Esophagus squamous epithelium (tissue), 4 donors: ENCODE measurements around the gene RRM2.

Experiments used
- POLR2A ChIP-seq, 4 donors: fragments of 450-650 bp; IDR thresholded peaks; one replicate each; pipeline ENCODE4 v1.6.1; 2017; ENCODE audit warnings: antibody characterized with exemption in 4 of 4, mild to moderate bottlenecking in 4 of 4, moderate library complexity in 3 of 4
- TF ChIP-seq, protein P1 (sequence below), 6 experiments: fragments of 450-650 bp in 4 of 6; fragments of 200-600 bp in 2 of 6; sonication (generic) in 2 of 6; IDR thresholded peaks; one replicate each; pipeline ENCODE4 v1.5.1; 2016 to 2019; ENCODE audit warnings: antibody characterized with exemption in 6 of 6, mild to moderate bottlenecking in 4 of 6, moderate library complexity in 4 of 6

- TF ChIP-seq, protein P1, sequence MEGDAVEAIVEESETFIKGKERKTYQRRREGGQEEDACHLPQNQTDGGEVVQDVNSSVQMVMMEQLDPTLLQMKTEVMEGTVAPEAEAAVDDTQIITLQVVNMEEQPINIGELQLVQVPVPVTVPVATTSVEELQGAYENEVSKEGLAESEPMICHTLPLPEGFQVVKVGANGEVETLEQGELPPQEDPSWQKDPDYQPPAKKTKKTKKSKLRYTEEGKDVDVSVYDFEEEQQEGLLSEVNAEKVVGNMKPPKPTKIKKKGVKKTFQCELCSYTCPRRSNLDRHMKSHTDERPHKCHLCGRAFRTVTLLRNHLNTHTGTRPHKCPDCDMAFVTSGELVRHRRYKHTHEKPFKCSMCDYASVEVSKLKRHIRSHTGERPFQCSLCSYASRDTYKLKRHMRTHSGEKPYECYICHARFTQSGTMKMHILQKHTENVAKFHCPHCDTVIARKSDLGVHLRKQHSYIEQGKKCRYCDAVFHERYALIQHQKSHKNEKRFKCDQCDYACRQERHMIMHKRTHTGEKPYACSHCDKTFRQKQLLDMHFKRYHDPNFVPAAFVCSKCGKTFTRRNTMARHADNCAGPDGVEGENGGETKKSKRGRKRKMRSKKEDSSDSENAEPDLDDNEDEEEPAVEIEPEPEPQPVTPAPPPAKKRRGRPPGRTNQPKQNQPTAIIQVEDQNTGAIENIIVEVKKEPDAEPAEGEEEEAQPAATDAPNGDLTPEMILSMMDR (IDR thresholded peaks at IDR 0.05) = no peak
- TF ChIP-seq POLR2A (IDR thresholded peaks at IDR 0.05) = no peak
These were observed 32.9 kb upstream of the RRM2 start for GRCh38 chr2:10089565-10090190.
